GM19397 (cell line): ENCODE results near the gene GALC.

Experiments
- ATAC-seq: cut with Tn5 transposase; IDR thresholded peaks from one replicate; pipeline ENCODE4 v1.9.1; 2021; ENCODE audit warnings: mild to moderate bottlenecking, moderate library complexity; ENCODE audit not compliant: unreplicated experiment

The GALC gene

DNA sequence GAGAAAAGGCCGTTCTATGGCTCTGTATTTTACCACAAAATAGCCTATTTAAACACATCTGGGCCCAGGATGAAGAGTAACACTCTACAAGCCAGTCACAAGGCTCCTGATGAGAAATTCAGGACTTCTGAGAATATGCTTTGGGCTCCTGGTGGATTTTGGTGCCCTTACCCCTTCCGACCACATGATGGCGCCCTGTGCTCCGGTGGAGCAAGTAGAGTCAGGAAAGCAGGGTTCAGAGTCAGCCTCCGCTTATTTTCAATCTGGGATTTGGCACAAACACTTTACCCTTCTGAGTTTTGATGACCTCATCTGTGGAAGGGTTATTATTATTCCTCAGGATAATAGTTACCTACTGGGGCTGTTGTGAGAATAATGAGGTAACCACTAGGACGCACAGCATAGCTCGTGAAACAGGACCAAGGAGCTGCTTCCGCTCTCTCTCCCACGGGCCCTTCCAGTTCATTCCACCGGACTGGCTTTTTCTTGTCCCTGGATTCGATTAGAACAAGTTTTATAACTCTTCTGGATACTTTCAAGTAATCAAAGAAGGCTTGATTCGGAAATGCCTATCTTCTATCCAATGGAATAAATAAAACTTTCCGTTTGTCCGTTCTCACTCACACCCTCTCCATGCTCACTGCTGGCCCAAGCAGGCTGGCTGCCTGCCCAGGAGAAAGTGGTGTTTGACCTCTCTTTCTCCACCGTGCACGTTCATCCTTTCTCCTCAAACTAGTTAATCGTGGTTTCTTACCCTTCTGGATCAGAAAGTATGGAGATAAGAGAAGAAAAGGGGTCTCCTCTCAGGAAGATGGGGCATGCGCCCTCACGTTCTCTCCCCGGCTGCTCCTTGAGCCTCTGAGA is 104.6 kb downstream of the GALC start:
- ATAC-seq: no peak

DNA sequence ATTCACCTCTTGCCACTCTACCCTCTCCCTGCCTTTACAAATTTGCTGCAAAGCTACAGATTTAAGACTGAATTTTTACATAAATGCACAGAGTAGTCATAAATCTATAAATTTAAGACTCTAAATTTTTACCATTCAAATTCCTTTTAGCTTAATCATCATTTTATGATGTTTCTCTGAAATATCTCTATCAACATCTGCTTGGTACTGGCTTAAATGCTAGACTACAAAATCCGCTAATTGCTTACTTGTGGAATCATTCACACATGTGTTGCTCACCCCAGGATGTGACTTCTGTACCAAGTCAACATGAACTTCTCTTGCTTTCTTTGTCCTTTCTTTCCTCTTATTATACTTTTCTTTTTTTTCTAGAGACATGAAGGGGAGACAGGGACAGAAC is 109.2 kb downstream of the GALC start:
- ATAC-seq: no peak
